Measurements from ENCODE around the gene CYP26A1. TPM values are rescaled to one million over a fixed set of nuclear protein-coding genes. Genes with fewer than 3 reads are reported as not detected.

The CYP26A1 gene
- total RNA-seq, 1 donor = not detected

GRCh38 chr10:93067443-93068365, 6.0 kb upstream of the CYP26A1 start:
- Histone ChIP-seq H3K36me3 (ENCODE audit: insufficient read depth, low read length) (no peaks in the 10 kb centered on the region), H3K4me3 (ENCODE audit: insufficient read depth, low read length) (no peak overlapping the region), H3K4me1 (ENCODE audit: insufficient read depth, low read length) (no peaks in the 10 kb centered on the region), H3K79me2 (ENCODE audit: insufficient read depth, low read length) (no peaks in the 10 kb centered on the region), H3K27me3 (ENCODE audit: insufficient read depth, low read length) (peaks cover 86% of the 10 kb centered on the region), H4K20me1 (ENCODE audit: insufficient read depth, low read length) (no peaks in the 10 kb centered on the region), H2AFZ (ENCODE audit: low read length) (no peak overlapping the region), H3K27ac (ENCODE audit: low read depth, low read length) (no peak overlapping the region), H3K4me2 (ENCODE audit: insufficient read depth, low read length) (peak overlapping the region; percentile 45), H3K9me3 (ENCODE audit: low read depth, low read length) (no peaks in the 10 kb centered on the region)
- no peak for TF ChIP-seq CTCF (IDR thresholded peaks at IDR 0.05; ENCODE audit: extremely low read depth, low read depth, low read length)
- peak; percentile 61 for DNase-seq (ENCODE audit: insufficient read length, low spot score, missing footprints)

- no peaks in the 10 kb centered on the region for H4K20me1 ChIP-seq (ENCODE audit: insufficient read depth, low read length)
- TF ChIP-seq CTCF (IDR thresholded peaks at IDR 0.05; ENCODE audit: extremely low read depth, low read depth, low read length) = no peak
- peaks cover 86% of the 10 kb centered on the region for H3K27me3 ChIP-seq (ENCODE audit: insufficient read depth, low read length)
- H3K27ac ChIP-seq (ENCODE audit: low read depth, low read length) = no peak overlapping the region
- H3K4me2 ChIP-seq (ENCODE audit: insufficient read depth, low read length) = peak overlapping the region; percentile 45
- no peaks in the 10 kb centered on the region for H3K4me1 ChIP-seq (ENCODE audit: insufficient read depth, low read length)
- DNase-seq (ENCODE audit: insufficient read length, low spot score, missing footprints) = peak; percentile 96
- H3K9me3 ChIP-seq (ENCODE audit: low read depth, low read length) = no peaks in the 10 kb centered on the region
- no peaks in the 10 kb centered on the region for H3K79me2 ChIP-seq (ENCODE audit: insufficient read depth, low read length)
- no peaks in the 10 kb centered on the region for H3K36me3 ChIP-seq (ENCODE audit: insufficient read depth, low read length)
- no peak overlapping the region for H2AFZ ChIP-seq (ENCODE audit: low read length)
- H3K4me3 ChIP-seq (ENCODE audit: insufficient read depth, low read length) = no peak overlapping the region
Measured at GRCh38 chr10:93068411-93069244, 5.1 kb upstream of the CYP26A1 start.

GRCh38 chr10:93069245-93069561, 4.5 kb upstream of the CYP26A1 start:
- no peaks in the 10 kb centered on the region for H3K79me2 ChIP-seq (ENCODE audit: insufficient read depth, low read length)
- no peaks in the 10 kb centered on the region for H3K4me1 ChIP-seq (ENCODE audit: insufficient read depth, low read length)
- H3K9me3 ChIP-seq (ENCODE audit: low read depth, low read length) = no peaks in the 10 kb centered on the region
- DNase-seq (ENCODE audit: insufficient read length, low spot score, missing footprints) = peak; percentile 73
- H3K4me2 ChIP-seq (ENCODE audit: insufficient read depth, low read length) = no peak overlapping the region
- H2AFZ ChIP-seq (ENCODE audit: low read length) = no peak overlapping the region
- no peak overlapping the region for H3K4me3 ChIP-seq (ENCODE audit: insufficient read depth, low read length)
- no peak for TF ChIP-seq CTCF (IDR thresholded peaks at IDR 0.05; ENCODE audit: extremely low read depth, low read depth, low read length)
- H3K36me3 ChIP-seq (ENCODE audit: insufficient read depth, low read length) = no peaks in the 10 kb centered on the region
- peaks cover 86% of the 10 kb centered on the region for H3K27me3 ChIP-seq (ENCODE audit: insufficient read depth, low read length)
- no peaks in the 10 kb centered on the region for H4K20me1 ChIP-seq (ENCODE audit: insufficient read depth, low read length)
- H3K27ac ChIP-seq (ENCODE audit: low read depth, low read length) = no peak overlapping the region
